Ecto neural progenitor cell (in vitro differentiated cells): ENCODE data around the gene ING1.
"Not testable (repeated sequence)": the region's sequence is repeated elsewhere in the genome, so short reads cannot be mapped to it uniquely, and the experiment has no call there.

Experiments used
- DNase-seq: peaks from one replicate; pipeline ENCODE4 v3.0.0-alpha.2; 2018; ENCODE audit warnings: low spot score

Gene ING1

GRCh38 chr13:110695774-110696173 is 17.7 kb upstream of the ING1 start:
- DNase-seq = not testable (repeated sequence)

GRCh38 chr13:110696776-110697175 is 16.7 kb upstream of the ING1 start:
- DNase-seq = no peak

- DNase-seq = no peak
Observed at GRCh38 chr13:110697842-110698241, 15.7 kb upstream of the ING1 start.

GRCh38 chr13:110698689-110699088 is 14.8 kb upstream of the ING1 start:
- DNase-seq = no peak

- no peak for DNase-seq
Observed at GRCh38 chr13:110699148-110700145, 14.1 kb upstream of the ING1 start.

- no peak for DNase-seq
Observed at GRCh38 chr13:110700186-110700585, 13.3 kb upstream of the ING1 start.

- no peak for DNase-seq
Observed at GRCh38 chr13:110700641-110701040, 12.9 kb upstream of the ING1 start.

GRCh38 chr13:110701061-110701460 is 12.4 kb upstream of the ING1 start:
- not testable (repeated sequence) for DNase-seq

GRCh38 chr13:110702089-110702488 is 11.4 kb upstream of the ING1 start:
- no peak for DNase-seq

GRCh38 chr13:110702591-110703526 is 10.6 kb upstream of the ING1 start:
- DNase-seq = no peak

GRCh38 chr13:110705356-110705825 is 8.1 kb upstream of the ING1 start:
- no peak for DNase-seq

- peak; percentile 99 for DNase-seq
Observed at GRCh38 chr13:110705826-110706569, 7.5 kb upstream of the ING1 start, which contains the start of gene CARS2. Gene CARS2, minus strand, starts transcription at chr13:110706116. Its CDS starts 23 bp downstream, at chr13:110706093.

- no peak for DNase-seq
Observed at GRCh38 chr13:110706570-110707372, 6.7 kb upstream of the ING1 start.

- peak; percentile 95 for DNase-seq
Observed at GRCh38 chr13:110712081-110712848, 1.2 kb upstream of the ING1 start.

GRCh38 chr13:110712849-110713641 is 455 bp upstream of the ING1 start:
- peak; percentile 100 for DNase-seq

- DNase-seq = peak; percentile 77
Observed at GRCh38 chr13:110713981-110714796, 689 bp downstream of the ING1 start.

GRCh38 chr13:110714797-110715394 is 1.4 kb downstream of the ING1 start:
- DNase-seq = no peak
